Gastroesophageal sphincter (tissue), 4 donors: Measurements from ENCODE around the gene ZNF860. TPM values are rescaled to one million over a fixed set of nuclear protein-coding genes. Genes with fewer than 3 reads are reported as not detected.
A peak's percentile ranks its signal among the peaks of the same experiment; 100 is the strongest.

Source experiments
- ATAC-seq: fragments of 150-250 bp; one replicate; pipeline ENCODE4 v1.9.1; 2016; ENCODE audit warnings: mild to moderate bottlenecking, moderate library complexity
- H3K27ac ChIP-seq, 4 donors: fragments of 200-600 bp; sonication (generic) in 3 of 4; 1 replicate in 3 of 4; 2 replicates in 1 of 4; pipeline ENCODE4 v1.5.1; 2016 to 2019
- H3K27me3 ChIP-seq: fragments of 200-600 bp; sonication (generic); one replicate; pipeline ENCODE4 v1.5.1; 2019
- H3K36me3 ChIP-seq, 2 donors: fragments of 200-600 bp; sonication (generic); one replicate each; pipeline ENCODE4 v1.5.1; 2019; ENCODE audit warnings: control low read depth in 1 of 2
- H3K4me1 ChIP-seq, 3 donors: fragments of 200-600 bp; sonication (generic); 1 replicate in 2 of 3; 2 replicates in 1 of 3; pipeline ENCODE4 v1.5.1; 2016 to 2019; ENCODE audit warnings: control low read depth in 2 of 3
- H3K4me3 ChIP-seq, 2 donors: fragments of 200-600 bp; sonication (generic); one replicate each; pipeline ENCODE4 v1.5.1; 2019; ENCODE audit warnings: mild to moderate bottlenecking in 1 of 2, moderate library complexity in 1 of 2
- H3K9me3 ChIP-seq, 3 donors: fragments of 200-600 bp; sonication (generic); one replicate each; pipeline ENCODE4 v1.5.1; 2017 to 2019; ENCODE audit warnings: control low read depth in 2 of 3
- CTCF ChIP-seq, 4 experiments: fragments of 200-600 bp in 2 of 4; fragments of 450-650 bp in 2 of 4; sonication (generic) in 1 of 4; IDR thresholded peaks; one replicate each; pipeline ENCODE4 v1.5.1; 2017 to 2019; ENCODE audit warnings: antibody characterized with exemption in 4 of 4, mild to moderate bottlenecking in 2 of 4, moderate library complexity in 2 of 4
- EP300 ChIP-seq: sonication (generic); formaldehyde crosslinking; IDR thresholded peaks from one replicate; pipeline ENCODE4 v1.6.1; 2017; ENCODE audit warnings: antibody characterized with exemption, mild to moderate bottlenecking
- POLR2A ChIP-seq, 2 donors: fragments of 450-650 bp; IDR thresholded peaks; one replicate each; pipeline ENCODE4 v1.6.1; 2017; ENCODE audit warnings: antibody characterized with exemption in 2 of 2, mild to moderate bottlenecking in 2 of 2, moderate library complexity in 1 of 2
- POLR2AphosphoS5 ChIP-seq: sonication (generic); formaldehyde crosslinking; IDR thresholded peaks from one replicate; pipeline ENCODE4 v1.6.1; 2017; ENCODE audit warnings: antibody characterized with exemption
- WGBS, 2 donors: methylation state at CpG; one replicate each; pipeline ENCODE4 v1.1.5; 2018; ENCODE audit warnings: low coverage in 1 of 2; 5-methylcytosine and 5-hydroxymethylcytosine counted together
- total RNA-seq, 4 donors: library from RNA; depleted of rRNA; stranded (reverse); fragments of >200 nt; gene quantifications; one replicate each; pipeline ENCODE4 v1.1.0, GENCODE V29; 2016

Gene ZNF860
- total RNA-seq, 4 donors from 2014 or later: 0.08 to 0.96 (median 0.36) TPM

GRCh38 chr3:31967592-31967991, 14.0 kb upstream of the ZNF860 start:
- TF ChIP-seq EP300 (no peak), POLR2A (IDR thresholded peaks at IDR 0.05) (no peak), CTCF (IDR thresholded peaks at IDR 0.05) (no peak), POLR2AphosphoS5 (no peak)
- Histone ChIP-seq H3K9me3 (no peaks in the 10 kb centered on the region), H3K36me3 (no peaks in the 10 kb centered on the region), H3K27me3 (no peaks in the 10 kb centered on the region), H3K4me1 (peaks cover 0 to 11% (median 0%) of the 10 kb centered on the region in 3 donors), H3K4me3 (no peak overlapping the region), H3K27ac (peak overlapping the region in 3 of 4 donors; percentile 52 to 63 (median 55))
- ATAC-seq: no peak
- WGBS, 2 donors: 71 to 81% methylated on average over 2 of the region's 2 CpGs

GRCh38 chr3:31968369-31968926, 13.1 kb upstream of the ZNF860 start:
- WGBS, 2 donors: 34 to 62% methylated on average over 2 of the region's 2 CpGs
- Histone ChIP-seq H3K4me3 (no peak overlapping the region), H3K27ac (peak overlapping the region; percentile 29 to 63 (median 55)), H3K36me3 (no peaks in the 10 kb centered on the region), H3K9me3 (no peaks in the 10 kb centered on the region), H3K27me3 (no peaks in the 10 kb centered on the region), H3K4me1 (peaks cover 0 to 11% (median 0%) of the 10 kb centered on the region in 3 donors)
- TF ChIP-seq POLR2AphosphoS5 (no peak), EP300 (no peak), CTCF (IDR thresholded peaks at IDR 0.05) (no peak), POLR2A (IDR thresholded peaks at IDR 0.05) (no peak)
- no peak for ATAC-seq

GRCh38 chr3:31968927-31969418, 12.6 kb upstream of the ZNF860 start:
- Histone ChIP-seq H3K4me3 (no peak overlapping the region), H3K9me3 (no peaks in the 10 kb centered on the region), H3K4me1 (peaks cover 0 to 11% (median 0%) of the 10 kb centered on the region in 3 donors), H3K27me3 (no peaks in the 10 kb centered on the region), H3K36me3 (no peaks in the 10 kb centered on the region), H3K27ac (peak overlapping the region; percentile 29 to 63 (median 55))
- peak; percentile 82 for ATAC-seq
- TF ChIP-seq CTCF (IDR thresholded peaks at IDR 0.05) (no peak), POLR2AphosphoS5 (peak; percentile 10)
- WGBS, 2 donors: 54 to 56% methylated on average over 6 of the region's 6 CpGs

GRCh38 chr3:31971607-31972006, 9.9 kb upstream of the ZNF860 start:
- no peak for ATAC-seq
- Histone ChIP-seq H3K27ac (no peak overlapping the region), H3K4me1 (peaks cover 0 to 11% (median 0%) of the 10 kb centered on the region in 3 donors), H3K27me3 (no peaks in the 10 kb centered on the region), H3K9me3 (no peaks in the 10 kb centered on the region), H3K4me3 (no peak overlapping the region), H3K36me3 (no peaks in the 10 kb centered on the region)
- TF ChIP-seq POLR2A (IDR thresholded peaks at IDR 0.05): no peak
- no peak for TF ChIP-seq POLR2AphosphoS5
- no peak for TF ChIP-seq CTCF (IDR thresholded peaks at IDR 0.05)
- TF ChIP-seq EP300: no peak
- WGBS, 2 donors: 94 to 97% methylated on average over 3 of the region's 3 CpGs

- WGBS, 2 donors: 54 to 60% methylated on average over 1 to 3 of the region's 4 CpGs
- H3K4me3 ChIP-seq: no peak overlapping the region
Measured at GRCh38 chr3:31973081-31973480, 8.5 kb upstream of the ZNF860 start.

More at GRCh38 chr3:31973081-31973480, 8.5 kb upstream of the ZNF860 start:
- ATAC-seq: no peak
- TF ChIP-seq CTCF (IDR thresholded peaks at IDR 0.05): no peak
- TF ChIP-seq POLR2AphosphoS5: no peak
- TF ChIP-seq EP300: no peak
- no peak for TF ChIP-seq POLR2A (IDR thresholded peaks at IDR 0.05)
- no peaks in the 10 kb centered on the region for H3K36me3 ChIP-seq
- H3K9me3 ChIP-seq: no peaks in the 10 kb centered on the region
- no peaks in the 10 kb centered on the region for H3K27me3 ChIP-seq
- no peak overlapping the region for H3K27ac ChIP-seq
- H3K4me1 ChIP-seq: peaks cover 0 to 1% (median 0%) of the 10 kb centered on the region in 3 donors
